ENCODE data around the gene TYW1B.
"Not testable (repeated sequence)": the region's sequence is repeated elsewhere in the genome, so short reads cannot be mapped to it uniquely, and the experiment has no call there.

- TF ChIP-seq CTCF (conservative IDR thresholded peaks at IDR 0.05; ENCODE audit: low read depth, low read length); POLR2A (IDR thresholded peaks at IDR 0.05; ENCODE audit: low read depth, low read length); RAD21 (IDR thresholded peaks at IDR 0.05; ENCODE audit: low read length); FOS (IDR thresholded peaks at IDR 0.05; ENCODE audit: low read depth, low read length); CEBPB (IDR thresholded peaks at IDR 0.05; ENCODE audit: low read depth, low read length); MXI1 (IDR thresholded peaks at IDR 0.05; ENCODE audit: borderline replicate concordance, low read depth, low read length); RCOR1 (IDR thresholded peaks at IDR 0.05; ENCODE audit: insufficient replicate concordance, low read length); BHLHE40 (IDR thresholded peaks at IDR 0.05; ENCODE audit: low read depth, low read length); SMC3 (IDR thresholded peaks at IDR 0.05; ENCODE audit: low read depth, low read length); RFX5 (IDR thresholded peaks at IDR 0.05; ENCODE audit: low read depth, low read length); USF2 (IDR thresholded peaks at IDR 0.05; ENCODE audit: low read depth, low read length); NFE2L2 (IDR thresholded peaks at IDR 0.05; ENCODE audit: low read depth, low read length): not testable (repeated sequence)
These were observed 39.6 kb upstream of the TYW1B start for GRCh38 chr7:72867591-72867990.

Measured in IMR-90 (cell line).